ENCODE results near the gene DYNLT4. TPM values are rescaled to one million over a fixed set of nuclear protein-coding genes. Genes with fewer than 3 reads are reported as not detected.
"Not testable (repeated sequence)": the region's sequence is repeated elsewhere in the genome, so short reads cannot be mapped to it uniquely, and the experiment has no call there.

Gene DYNLT4
- total RNA-seq, 1 experiment from 2014 or later: 0.31 TPM

DNA sequence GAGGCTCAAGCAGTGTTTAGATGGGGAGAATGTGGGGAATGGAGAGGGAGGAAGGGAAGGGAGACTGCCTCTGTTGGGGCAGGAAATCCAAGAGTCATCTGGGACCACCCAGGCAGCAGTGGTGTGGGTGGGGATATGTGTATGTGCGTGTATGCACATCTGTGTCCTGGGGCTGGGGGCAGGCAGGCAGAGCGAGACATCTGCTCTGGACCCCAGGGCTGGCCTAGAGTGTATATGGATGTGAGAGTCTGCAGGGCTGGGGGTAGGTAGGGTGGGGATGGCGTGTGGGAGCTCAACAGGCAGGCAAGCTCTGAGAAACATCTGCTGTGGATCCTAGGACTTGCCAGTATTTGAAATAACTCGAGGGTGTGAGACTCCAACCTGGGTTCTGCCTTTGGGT is 32.4 kb upstream of the DYNLT4 start (continued):
- no peak for TF ChIP-seq NR2C2 (CRISPR knock-in tag; IDR thresholded peaks at IDR 0.05)
- no peak for TF ChIP-seq CREB1 (CRISPR knock-in tag; IDR thresholded peaks at IDR 0.05)
- TF ChIP-seq CBFB (CRISPR knock-in tag; IDR thresholded peaks at IDR 0.05; ENCODE audit: low read depth): no peak
- no peak for TF ChIP-seq JAZF1 (CRISPR knock-in tag; IDR thresholded peaks at IDR 0.05)
- TF ChIP-seq ZNF232 (CRISPR knock-in tag; IDR thresholded peaks at IDR 0.05): no peak

DNA sequence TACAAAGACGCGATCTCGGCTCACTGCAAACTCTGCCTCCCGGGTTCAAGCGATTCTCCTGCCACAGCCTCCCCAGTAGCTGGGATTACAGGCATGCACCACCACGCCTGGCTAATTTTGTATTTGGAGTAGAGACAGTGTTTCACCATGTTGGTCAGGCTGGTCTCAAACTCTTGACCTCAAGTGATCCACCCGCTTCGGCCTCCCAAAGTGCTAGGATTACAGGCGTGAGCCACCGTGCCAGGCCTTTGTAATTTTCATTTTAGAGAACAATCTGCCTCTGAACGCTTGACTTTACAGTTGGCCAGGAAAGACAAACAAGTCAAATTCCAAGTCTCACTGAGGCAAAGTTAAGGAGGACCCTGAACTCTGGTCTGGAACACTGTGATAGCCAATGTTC is 31.1 kb upstream of the DYNLT4 start:
- POLR2A ChIA-PET; CTCF ChIA-PET; H3K27ac Mint-ChIP-seq; H3K4me3 Mint-ChIP-seq; H3K9me3 Mint-ChIP-seq; H3K4me1 Mint-ChIP-seq; ATAC-seq; H3K36me3 Mint-ChIP-seq; DNase-seq (ENCODE audit: low spot score): not testable (repeated sequence)
- peaks cover 17% of the 10 kb centered on the region for H3K27me3 Mint-ChIP-seq (ENCODE audit: low read depth)

DNA sequence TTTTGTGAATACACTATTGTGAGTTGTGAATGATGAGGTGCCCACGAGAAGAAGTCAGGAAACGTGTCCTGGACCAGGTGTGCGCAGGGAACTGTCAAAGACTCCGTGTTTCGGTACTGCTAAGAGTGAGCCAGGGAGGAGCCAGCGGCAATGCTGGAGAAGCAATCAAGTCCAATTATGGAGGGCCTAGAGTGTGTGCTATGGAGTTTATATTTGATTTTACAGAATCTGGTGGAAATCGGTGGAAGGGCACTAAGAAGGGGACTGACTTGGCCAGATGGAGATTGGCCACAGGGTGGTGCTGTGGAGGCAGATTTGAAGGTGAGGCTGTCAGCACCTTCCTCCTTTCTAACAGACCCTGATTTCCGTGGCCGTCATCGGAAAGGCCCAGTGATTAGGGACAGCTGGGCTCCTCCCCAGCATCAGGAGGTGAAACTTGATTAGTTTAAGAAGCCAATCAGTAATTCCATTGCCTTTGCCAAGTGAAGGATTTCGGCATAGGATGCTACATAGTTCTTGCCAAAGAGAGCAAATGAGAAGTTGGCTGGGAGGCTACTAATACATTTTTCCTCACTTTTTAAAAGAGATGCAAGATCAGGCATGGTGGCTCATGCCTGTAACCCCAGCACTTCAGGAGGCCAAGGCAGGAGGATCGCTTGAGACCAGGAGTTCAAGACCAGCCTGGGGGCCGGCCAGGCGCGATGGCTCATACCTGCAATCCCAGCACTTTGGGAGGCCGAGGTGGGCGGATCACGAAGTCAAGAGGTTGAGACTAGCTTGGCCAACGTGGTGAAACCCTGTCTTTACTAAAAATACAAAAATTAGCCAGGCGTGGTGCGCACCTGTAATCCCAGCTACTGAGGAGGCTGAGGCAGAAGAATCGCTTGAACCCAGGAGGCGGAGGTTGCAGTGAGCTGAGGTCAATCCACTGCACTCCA is 28.9 kb upstream of the DYNLT4 start:
- Mint-ChIP-seq H3K9me3 (no peaks in the 10 kb centered on the region), H3K27me3 (ENCODE audit: low read depth) (no peaks in the 10 kb centered on the region; the same call in 1 of the 2 replicates), H3K4me1 (peaks cover 16% of the 10 kb centered on the region), H3K27ac (peak overlapping the region; percentile 28; the same call in 1 of the 2 replicates), H3K4me3 (no peak overlapping the region), H3K36me3 (no peaks in the 10 kb centered on the region)
- peak; percentile 90 for ATAC-seq
- ChIA-PET CTCF (interaction anchor here (0.6 to 2.8 kb wide), 24 partner anchors 9 to 468 kb away, joined by 3 to 18 read pairs (median 4); partner anchors contain the start of genes BTBD19, EIF2B3, HECTD3 and UROD), POLR2A (interaction anchor here (0.6 kb wide), 1 partner anchor 36 kb away, joined by 3 read pairs; the partner anchor contains the start of gene PLK3)
- peak; percentile 95 for DNase-seq (ENCODE audit: low spot score)
- no peak for TF ChIP-seq MYBL2 (CRISPR knock-in tag; IDR thresholded peaks at IDR 0.05)
- TF ChIP-seq, protein P1, sequence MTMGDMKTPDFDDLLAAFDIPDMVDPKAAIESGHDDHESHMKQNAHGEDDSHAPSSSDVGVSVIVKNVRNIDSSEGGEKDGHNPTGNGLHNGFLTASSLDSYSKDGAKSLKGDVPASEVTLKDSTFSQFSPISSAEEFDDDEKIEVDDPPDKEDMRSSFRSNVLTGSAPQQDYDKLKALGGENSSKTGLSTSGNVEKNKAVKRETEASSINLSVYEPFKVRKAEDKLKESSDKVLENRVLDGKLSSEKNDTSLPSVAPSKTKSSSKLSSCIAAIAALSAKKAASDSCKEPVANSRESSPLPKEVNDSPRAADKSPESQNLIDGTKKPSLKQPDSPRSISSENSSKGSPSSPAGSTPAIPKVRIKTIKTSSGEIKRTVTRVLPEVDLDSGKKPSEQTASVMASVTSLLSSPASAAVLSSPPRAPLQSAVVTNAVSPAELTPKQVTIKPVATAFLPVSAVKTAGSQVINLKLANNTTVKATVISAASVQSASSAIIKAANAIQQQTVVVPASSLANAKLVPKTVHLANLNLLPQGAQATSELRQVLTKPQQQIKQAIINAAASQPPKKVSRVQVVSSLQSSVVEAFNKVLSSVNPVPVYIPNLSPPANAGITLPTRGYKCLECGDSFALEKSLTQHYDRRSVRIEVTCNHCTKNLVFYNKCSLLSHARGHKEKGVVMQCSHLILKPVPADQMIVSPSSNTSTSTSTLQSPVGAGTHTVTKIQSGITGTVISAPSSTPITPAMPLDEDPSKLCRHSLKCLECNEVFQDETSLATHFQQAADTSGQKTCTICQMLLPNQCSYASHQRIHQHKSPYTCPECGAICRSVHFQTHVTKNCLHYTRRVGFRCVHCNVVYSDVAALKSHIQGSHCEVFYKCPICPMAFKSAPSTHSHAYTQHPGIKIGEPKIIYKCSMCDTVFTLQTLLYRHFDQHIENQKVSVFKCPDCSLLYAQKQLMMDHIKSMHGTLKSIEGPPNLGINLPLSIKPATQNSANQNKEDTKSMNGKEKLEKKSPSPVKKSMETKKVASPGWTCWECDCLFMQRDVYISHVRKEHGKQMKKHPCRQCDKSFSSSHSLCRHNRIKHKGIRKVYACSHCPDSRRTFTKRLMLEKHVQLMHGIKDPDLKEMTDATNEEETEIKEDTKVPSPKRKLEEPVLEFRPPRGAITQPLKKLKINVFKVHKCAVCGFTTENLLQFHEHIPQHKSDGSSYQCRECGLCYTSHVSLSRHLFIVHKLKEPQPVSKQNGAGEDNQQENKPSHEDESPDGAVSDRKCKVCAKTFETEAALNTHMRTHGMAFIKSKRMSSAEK (CRISPR knock-in tag; IDR thresholded peaks at IDR 0.05; ENCODE audit: borderline replicate concordance): no peak
- no peak for TF ChIP-seq GRHL2 (CRISPR knock-in tag; IDR thresholded peaks at IDR 0.05; ENCODE audit: insufficient replicate concordance, severe bottlenecking)
- TF ChIP-seq, protein P2, sequence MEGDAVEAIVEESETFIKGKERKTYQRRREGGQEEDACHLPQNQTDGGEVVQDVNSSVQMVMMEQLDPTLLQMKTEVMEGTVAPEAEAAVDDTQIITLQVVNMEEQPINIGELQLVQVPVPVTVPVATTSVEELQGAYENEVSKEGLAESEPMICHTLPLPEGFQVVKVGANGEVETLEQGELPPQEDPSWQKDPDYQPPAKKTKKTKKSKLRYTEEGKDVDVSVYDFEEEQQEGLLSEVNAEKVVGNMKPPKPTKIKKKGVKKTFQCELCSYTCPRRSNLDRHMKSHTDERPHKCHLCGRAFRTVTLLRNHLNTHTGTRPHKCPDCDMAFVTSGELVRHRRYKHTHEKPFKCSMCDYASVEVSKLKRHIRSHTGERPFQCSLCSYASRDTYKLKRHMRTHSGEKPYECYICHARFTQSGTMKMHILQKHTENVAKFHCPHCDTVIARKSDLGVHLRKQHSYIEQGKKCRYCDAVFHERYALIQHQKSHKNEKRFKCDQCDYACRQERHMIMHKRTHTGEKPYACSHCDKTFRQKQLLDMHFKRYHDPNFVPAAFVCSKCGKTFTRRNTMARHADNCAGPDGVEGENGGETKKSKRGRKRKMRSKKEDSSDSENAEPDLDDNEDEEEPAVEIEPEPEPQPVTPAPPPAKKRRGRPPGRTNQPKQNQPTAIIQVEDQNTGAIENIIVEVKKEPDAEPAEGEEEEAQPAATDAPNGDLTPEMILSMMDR (IDR thresholded peaks at IDR 0.05): peak; percentile 80
- no peak for TF ChIP-seq JUN (CRISPR knock-in tag; IDR thresholded peaks at IDR 0.05)
- TF ChIP-seq ZNF671 (CRISPR knock-in tag; IDR thresholded peaks at IDR 0.05): no peak
- TF ChIP-seq, protein P3, sequence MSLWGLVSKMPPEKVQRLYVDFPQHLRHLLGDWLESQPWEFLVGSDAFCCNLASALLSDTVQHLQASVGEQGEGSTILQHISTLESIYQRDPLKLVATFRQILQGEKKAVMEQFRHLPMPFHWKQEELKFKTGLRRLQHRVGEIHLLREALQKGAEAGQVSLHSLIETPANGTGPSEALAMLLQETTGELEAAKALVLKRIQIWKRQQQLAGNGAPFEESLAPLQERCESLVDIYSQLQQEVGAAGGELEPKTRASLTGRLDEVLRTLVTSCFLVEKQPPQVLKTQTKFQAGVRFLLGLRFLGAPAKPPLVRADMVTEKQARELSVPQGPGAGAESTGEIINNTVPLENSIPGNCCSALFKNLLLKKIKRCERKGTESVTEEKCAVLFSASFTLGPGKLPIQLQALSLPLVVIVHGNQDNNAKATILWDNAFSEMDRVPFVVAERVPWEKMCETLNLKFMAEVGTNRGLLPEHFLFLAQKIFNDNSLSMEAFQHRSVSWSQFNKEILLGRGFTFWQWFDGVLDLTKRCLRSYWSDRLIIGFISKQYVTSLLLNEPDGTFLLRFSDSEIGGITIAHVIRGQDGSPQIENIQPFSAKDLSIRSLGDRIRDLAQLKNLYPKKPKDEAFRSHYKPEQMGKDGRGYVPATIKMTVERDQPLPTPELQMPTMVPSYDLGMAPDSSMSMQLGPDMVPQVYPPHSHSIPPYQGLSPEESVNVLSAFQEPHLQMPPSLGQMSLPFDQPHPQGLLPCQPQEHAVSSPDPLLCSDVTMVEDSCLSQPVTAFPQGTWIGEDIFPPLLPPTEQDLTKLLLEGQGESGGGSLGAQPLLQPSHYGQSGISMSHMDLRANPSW (CRISPR knock-in tag; conservative IDR thresholded peaks at IDR 0.05; ENCODE audit: low read depth): no peak

All from WTC11 (cell line).